Heart right ventricle (tissue), 16 donors: ENCODE measurements around the gene SLC6A8. TPM values are rescaled to one million over a fixed set of nuclear protein-coding genes. Genes with fewer than 3 reads are reported as not detected.
"Not testable (repeated sequence)": the region's sequence is repeated elsewhere in the genome, so short reads cannot be mapped to it uniquely, and the experiment has no call there.

ENCODE experiments used
- ATAC-seq, 8 donors: fragments of 200-7000 bp; cut with Tn5 transposase; one replicate each; pipeline ENCODE4 v1.9.1; 2020; ENCODE audit warnings: mild to moderate bottlenecking in 8 of 8, moderate library complexity in 8 of 8, moderate number of reproducible peaks in 1 of 8
- DNase-seq, 2 donors: peaks; one replicate each; pipeline ENCODE4 v3.0.0-alpha.2; 2020
- H3K27ac ChIP-seq, 10 donors: fragments of 200-600 bp; sonication (generic) in 2 of 10; one replicate each; pipeline versions ENCODE4 v1.5.0 to v1.8.0; 2020 to 2022; ENCODE audit warnings: mild to moderate bottlenecking in 3 of 10
- H3K27me3 ChIP-seq, 7 donors: fragments of 200-600 bp; one replicate each; pipeline ENCODE4 v1.8.0; 2021 to 2022; ENCODE audit warnings: mild to moderate bottlenecking in 2 of 7
- H3K36me3 ChIP-seq, 9 donors: fragments of 200-600 bp; sonication (generic) in 1 of 9; one replicate each; pipeline versions ENCODE4 v1.5.0 to v1.8.0; 2020 to 2022; ENCODE audit warnings: mild to moderate bottlenecking in 2 of 9
- H3K4me1 ChIP-seq, 9 donors: fragments of 200-600 bp; sonication (generic) in 1 of 9; one replicate each; pipeline versions ENCODE4 v1.5.0 to v1.8.0; 2020 to 2022; ENCODE audit warnings: mild to moderate bottlenecking in 4 of 9
- H3K4me3 ChIP-seq, 10 donors: fragments of 200-600 bp; sonication (generic) in 2 of 10; one replicate each; pipeline versions ENCODE4 v1.5.0 to v1.8.0; 2020 to 2022; ENCODE audit warnings: mild to moderate bottlenecking in 7 of 10, moderate library complexity in 2 of 10
- H3K9me3 ChIP-seq, 11 donors: fragments of 200-600 bp in 10 of 11; sonication (generic) in 2 of 11; one replicate each; pipeline versions ENCODE4 v1.5.0 to v1.8.0; 2013 to 2022; ENCODE audit warnings: mild to moderate bottlenecking in 2 of 11, control low read depth in 1 of 11, moderate library complexity in 1 of 11
- WGBS, 2 donors: extraction: QIAGEN DNeasy Blood & Tissue Kit; methylation state at CpG; one replicate each; pipeline ENCODE4 v1.1.7; 2013; ENCODE audit warnings: inconsistent platforms in 1 of 2; 5-methylcytosine and 5-hydroxymethylcytosine counted together
- intact Hi-C, 10 donors: fragments of 100-400 bp; cut with DNase I; formaldehyde crosslinking; loops; one replicate each; pipeline versions ENCODE4 v1.11.1 to v1.14.2; 2022
- polyA plus RNA-seq, 2 donors: library from polyadenylated mRNA; stranded (reverse); fragments of 200-250 nt; gene quantifications; one replicate each; pipeline ENCODE4 v1.2.3, GENCODE V29; 2013
- total RNA-seq, 10 donors: library from RNA; stranded (reverse); fragmentation: NEBNext Ultra II Directional in 3 of 10; extraction: Animal tissue kit (Norgen Biotek cat#: 25700) in 3 of 10; gene quantifications; one replicate each; pipeline versions ENCODE4 v1.2.1 to v1.2.4, GENCODE V29; 2021 to 2023
- TF ChIP-seq, protein P1 (sequence below), 9 donors: fragments of 200-600 bp; sonication (generic) in 2 of 9; IDR thresholded peaks; one replicate each; pipeline versions ENCODE4 v1.5.0 to v1.8.0; 2021 to 2022; ENCODE audit warnings: antibody characterized with exemption in 9 of 9, mild to moderate bottlenecking in 5 of 9, moderate library complexity in 1 of 9
- donor health status: Arrhythmogenic right ventricular cardiomyopathy.
- donor health status: ischemic (EF 13 %, LVEDD 7.1; RV severe dilation, severe dysfunction).
- donor health status: healthy with polysubstance abuse.
- donor health status: DM: no; HTN: yes; CAD: no.
- donor health status: DM: no; HTN: no; CAD: no.
- donor health status: ischemic (EF 25% LVEDD 6.9; RV normal size, moderate dysfunction).
- donor health status: ischemic (EF 25% LVEDD 5.7; RV mildly dilated, moderate dysfunction).
- donor health status: healthy.
- donor health status: DM: yes; HTN: yes; CAD: no.
- donor health status: Ischemic cardiomyopathy.
- donor health status: ischemic (EF 35%, LVEDD 5.7; RV mildly dilated, moderate dysfunction).
- donor health status: nonischemic (EF 11% LVEDD 7.7; RV severe dilation, severe dysfunction).
- donor health status: DM: yes; HTN: yes; CAD: no.
- donor health status: PGD.
- donor health status: ischemic (EF 29% LVEDD 5.4; RV normal size, mild dysfunction).
- donor health status: nonischemic (EF 23%, LVEDD 6.1; RV moderate dilation, normal function).

Gene SLC6A8
- total and polyA plus RNA-seq, 12 donors: 128 to 238 (median 176) TPM

- ATAC-seq (peak in 3 of 8 donors; percentile 5 to 31 (median 12)), DNase-seq (no peak)
- H3K27ac ChIP-seq: peak overlapping the region in 7 of 10 donors; percentile 3 to 87 (median 78)
- H3K36me3 ChIP-seq: peaks cover 0 to 38% (median 0%) of the 10 kb centered on the region in 9 donors
- TF ChIP-seq, protein P1, sequence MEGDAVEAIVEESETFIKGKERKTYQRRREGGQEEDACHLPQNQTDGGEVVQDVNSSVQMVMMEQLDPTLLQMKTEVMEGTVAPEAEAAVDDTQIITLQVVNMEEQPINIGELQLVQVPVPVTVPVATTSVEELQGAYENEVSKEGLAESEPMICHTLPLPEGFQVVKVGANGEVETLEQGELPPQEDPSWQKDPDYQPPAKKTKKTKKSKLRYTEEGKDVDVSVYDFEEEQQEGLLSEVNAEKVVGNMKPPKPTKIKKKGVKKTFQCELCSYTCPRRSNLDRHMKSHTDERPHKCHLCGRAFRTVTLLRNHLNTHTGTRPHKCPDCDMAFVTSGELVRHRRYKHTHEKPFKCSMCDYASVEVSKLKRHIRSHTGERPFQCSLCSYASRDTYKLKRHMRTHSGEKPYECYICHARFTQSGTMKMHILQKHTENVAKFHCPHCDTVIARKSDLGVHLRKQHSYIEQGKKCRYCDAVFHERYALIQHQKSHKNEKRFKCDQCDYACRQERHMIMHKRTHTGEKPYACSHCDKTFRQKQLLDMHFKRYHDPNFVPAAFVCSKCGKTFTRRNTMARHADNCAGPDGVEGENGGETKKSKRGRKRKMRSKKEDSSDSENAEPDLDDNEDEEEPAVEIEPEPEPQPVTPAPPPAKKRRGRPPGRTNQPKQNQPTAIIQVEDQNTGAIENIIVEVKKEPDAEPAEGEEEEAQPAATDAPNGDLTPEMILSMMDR (IDR thresholded peaks at IDR 0.05): no peak
- no peaks in the 10 kb centered on the region for H3K9me3 ChIP-seq
- H3K27me3 ChIP-seq: peaks cover 0 to 4% (median 0%) of the 10 kb centered on the region in 7 donors
- H3K4me1 ChIP-seq: peaks cover 0 to 24% (median 0%) of the 10 kb centered on the region in 9 donors
- WGBS, 2 donors: 73 to 76% methylated on average over 12 to 14 of the region's 16 CpGs
- no peak overlapping the region for H3K4me3 ChIP-seq
- intact Hi-C loops: no loop called here
Observed at GRCh38 chrX:153697924-153698865, 10.5 kb downstream of the SLC6A8 start.

- H3K27ac ChIP-seq: peak overlapping the region in 9 of 10 donors; percentile 10 to 87 (median 78)
- peaks cover 0 to 49% (median 0%) of the 10 kb centered on the region in 9 donors for H3K36me3 ChIP-seq
- 68 to 70% methylated on average over 11 to 15 of the region's 16 CpGs for WGBS, 2 donors
- DNase-seq, H3K4me3 ChIP-seq, intact Hi-C loops, H3K9me3 ChIP-seq, H3K27me3 ChIP-seq: not testable (repeated sequence)
- peaks cover 0 to 29% (median 0%) of the 10 kb centered on the region in 9 donors for H3K4me1 ChIP-seq
- ATAC-seq: peak in 5 of 8 donors; percentile 2 to 11 (median 8)
Observed at GRCh38 chrX:153699210-153699783, 11.6 kb downstream of the SLC6A8 start.

DNA sequence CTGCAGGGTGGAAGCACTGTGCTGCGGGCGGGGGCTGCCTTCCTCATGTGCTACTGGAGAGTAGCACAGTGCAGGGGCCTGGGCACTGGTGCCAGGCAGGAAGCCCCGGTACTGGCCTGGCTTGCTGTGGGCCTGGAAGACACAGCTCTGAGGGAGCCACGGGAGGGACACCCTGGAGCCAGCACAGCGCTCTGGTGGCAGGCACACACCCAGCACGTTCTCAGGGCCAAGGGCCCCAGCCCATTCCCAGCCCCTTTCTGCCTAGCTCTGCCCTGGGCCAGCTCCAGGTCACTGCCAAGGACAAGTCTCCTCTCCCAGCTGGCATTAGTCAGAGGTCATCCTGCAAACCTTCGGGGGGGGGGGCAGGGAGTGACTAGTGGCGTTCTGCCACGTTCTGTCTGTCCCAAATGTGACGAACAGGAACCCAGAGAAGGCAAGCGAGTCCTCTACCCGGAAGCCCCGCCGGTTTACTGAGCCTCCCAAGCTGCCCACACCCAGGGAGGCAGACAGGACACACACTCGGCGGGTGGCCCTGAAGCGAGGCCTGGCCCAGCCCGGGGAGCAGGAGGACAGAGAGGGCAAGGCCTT lies 12.2 kb downstream of the SLC6A8 start:
- ATAC-seq: peak; percentile 57 to 85 (median 74)
- H3K4me3 ChIP-seq, H3K9me3 ChIP-seq, H3K27me3 ChIP-seq, intact Hi-C loops: not testable (repeated sequence)
- 51 to 57% methylated on average over 14 to 16 of the region's 18 CpGs for WGBS, 2 donors
- peaks cover 0 to 50% (median 0%) of the 10 kb centered on the region in 9 donors for H3K36me3 ChIP-seq
- H3K4me1 ChIP-seq: peaks cover 0 to 35% (median 0%) of the 10 kb centered on the region in 9 donors
- peak in 1 of 2 donors; percentile 50 for DNase-seq
- H3K27ac ChIP-seq: peak overlapping the region; percentile 36 to 87 (median 76)

GRCh38 chrX:153700376-153700945 lies 12.7 kb downstream of the SLC6A8 start:
- no peak for DNase-seq
- TF ChIP-seq, protein P1 (IDR thresholded peaks at IDR 0.05): no peak
- peaks cover 0 to 37% (median 0%) of the 10 kb centered on the region in 9 donors for H3K4me1 ChIP-seq
- H3K36me3 ChIP-seq: peaks cover 0 to 50% (median 0%) of the 10 kb centered on the region in 9 donors
- ATAC-seq: peak in 6 of 8 donors; percentile 4 to 20 (median 16)
- 44 to 66% methylated on average over 13 to 15 of the region's 15 CpGs for WGBS, 2 donors
- H3K27me3 ChIP-seq: peaks cover 0 to 4% (median 0%) of the 10 kb centered on the region in 7 donors
- no peaks in the 10 kb centered on the region for H3K9me3 ChIP-seq
- H3K4me3 ChIP-seq: no peak overlapping the region
- intact Hi-C loops: no loop called here
- H3K27ac ChIP-seq: peak overlapping the region; percentile 36 to 87 (median 76)
